Neural progenitor cell (in vitro differentiated cells): Measurements from ENCODE around the gene CREB5. TPM values are rescaled to one million over a fixed set of nuclear protein-coding genes. Genes with fewer than 3 reads are reported as not detected.

Experiments used
- DNase-seq: peaks from one replicate; pipeline ENCODE4 v3.0.0-alpha.2; 2016; ENCODE audit warnings: low spot score
- H2AFZ ChIP-seq: fragments of 200-600 bp; sonication (generic); replicated peaks from 2 replicates; pipeline ENCODE4 v1.6.1; 2016; ENCODE audit warnings: antibody characterized with exemption
- H3F3A ChIP-seq: fragments of 200-600 bp; sonication (generic); 2 replicates; pipeline ENCODE4 v1.6.1; 2016; ENCODE audit warnings: antibody characterized with exemption, low read depth
- H3K27ac ChIP-seq: fragments of 200-600 bp; sonication (generic); 2 replicates; pipeline ENCODE4 v1.5.1; 2016; ENCODE audit warnings: mild to moderate bottlenecking
- H3K27me3 ChIP-seq: fragments of 200-600 bp; sonication (generic); 2 replicates; pipeline ENCODE4 v1.6.1; 2016; ENCODE audit warnings: mild to moderate bottlenecking, moderate library complexity
- H3K36me3 ChIP-seq: fragments of 200-600 bp; sonication (generic); 2 replicates; pipeline ENCODE4 v1.5.1; 2016
- H3K4me1 ChIP-seq: fragments of 200-600 bp; sonication (generic); 2 replicates; pipeline ENCODE4 v1.6.1; 2016; ENCODE audit warnings: mixed run types
- H3K4me2 ChIP-seq: fragments of 200-600 bp; sonication (generic); 2 replicates; pipeline ENCODE4 v1.6.1; 2016
- H3K4me3 ChIP-seq: fragments of 200-600 bp; sonication (generic); 2 replicates; pipeline ENCODE4 v1.5.1; 2016
- H3K79me2 ChIP-seq: fragments of 200-600 bp; sonication (generic); 2 replicates; pipeline ENCODE4 v1.6.1; 2016; ENCODE audit warnings: low read depth
- H3K9ac ChIP-seq: fragments of 200-600 bp; sonication (generic); 2 replicates; pipeline ENCODE4 v1.6.1; 2016
- H3K9me3 ChIP-seq: fragments of 200-600 bp; sonication (generic); 2 replicates; pipeline ENCODE4 v1.5.1; 2016; ENCODE audit warnings: low read depth
- H4K20me1 ChIP-seq: fragments of 200-600 bp; sonication (generic); 2 replicates; pipeline ENCODE4 v1.6.1; 2016; ENCODE audit warnings: low read depth
- H3K27ac Mint-ChIP-seq: 3 replicates; pipeline ENCODE4 v1.8.0; 2021; ENCODE audit warnings: mixed read lengths
- H3K27me3 Mint-ChIP-seq: 2 replicates; pipeline ENCODE4 v1.8.0; 2022; ENCODE audit warnings: low read depth, mild to moderate bottlenecking, inconsistent platforms, moderate library complexity, mixed read lengths; ENCODE audit not compliant: insufficient read depth
- H3K36me3 Mint-ChIP-seq: 3 replicates; pipeline ENCODE4 v1.8.0; 2021; ENCODE audit warnings: mixed read lengths
- H3K4me1 Mint-ChIP-seq: 3 replicates; pipeline ENCODE4 v1.8.0; 2021; ENCODE audit warnings: mixed read lengths
- H3K4me3 Mint-ChIP-seq: 3 replicates; pipeline ENCODE4 v1.8.0; 2021; ENCODE audit warnings: mild to moderate bottlenecking, moderate library complexity, mixed read lengths
- H3K9me3 Mint-ChIP-seq: 3 replicates; pipeline ENCODE4 v1.8.0; 2020; ENCODE audit warnings: mixed read lengths
- EZH2 ChIP-seq: fragments of 200-600 bp; sonication (generic); IDR thresholded peaks from 2 replicates; pipeline ENCODE4 v1.6.1; 2017; ENCODE audit warnings: antibody characterized with exemption, mild to moderate bottlenecking, moderate library complexity
- EZH2phosphoT487 ChIP-seq: fragments of 200-600 bp; sonication (generic); IDR thresholded peaks from 2 replicates; pipeline ENCODE4 v1.6.1; 2017; ENCODE audit warnings: antibody characterized with exemption
- total RNA-seq: library from RNA; depleted of rRNA; stranded (reverse); fragments of >200 nt; gene quantifications from 2 replicates; pipeline ENCODE4 v1.2.3, GENCODE V29; 2015; ENCODE audit warnings: low replicate concordance
- TF ChIP-seq, protein P1 (sequence below): fragments of 200-600 bp; sonication (generic); IDR thresholded peaks from 2 replicates; pipeline ENCODE4 v1.5.1; 2017; ENCODE audit warnings: antibody characterized with exemption, mild to moderate bottlenecking

CREB5 gene
- total RNA-seq, 1 donor from 2014 or later: 1.2 TPM

GRCh38 chr7:28840592-28840995 lies 428.3 kb downstream of the CREB5 start:
- TF ChIP-seq, protein P1, sequence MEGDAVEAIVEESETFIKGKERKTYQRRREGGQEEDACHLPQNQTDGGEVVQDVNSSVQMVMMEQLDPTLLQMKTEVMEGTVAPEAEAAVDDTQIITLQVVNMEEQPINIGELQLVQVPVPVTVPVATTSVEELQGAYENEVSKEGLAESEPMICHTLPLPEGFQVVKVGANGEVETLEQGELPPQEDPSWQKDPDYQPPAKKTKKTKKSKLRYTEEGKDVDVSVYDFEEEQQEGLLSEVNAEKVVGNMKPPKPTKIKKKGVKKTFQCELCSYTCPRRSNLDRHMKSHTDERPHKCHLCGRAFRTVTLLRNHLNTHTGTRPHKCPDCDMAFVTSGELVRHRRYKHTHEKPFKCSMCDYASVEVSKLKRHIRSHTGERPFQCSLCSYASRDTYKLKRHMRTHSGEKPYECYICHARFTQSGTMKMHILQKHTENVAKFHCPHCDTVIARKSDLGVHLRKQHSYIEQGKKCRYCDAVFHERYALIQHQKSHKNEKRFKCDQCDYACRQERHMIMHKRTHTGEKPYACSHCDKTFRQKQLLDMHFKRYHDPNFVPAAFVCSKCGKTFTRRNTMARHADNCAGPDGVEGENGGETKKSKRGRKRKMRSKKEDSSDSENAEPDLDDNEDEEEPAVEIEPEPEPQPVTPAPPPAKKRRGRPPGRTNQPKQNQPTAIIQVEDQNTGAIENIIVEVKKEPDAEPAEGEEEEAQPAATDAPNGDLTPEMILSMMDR: peak; percentile 53
- no peak for TF ChIP-seq EZH2phosphoT487
- Histone ChIP-seq H3K4me3 (no peak overlapping the region), H2AFZ (no peak overlapping the region), H3K4me1 (peaks cover 16% of the 10 kb centered on the region), H3K27me3 (no peaks in the 10 kb centered on the region), H3K36me3 (no peaks in the 10 kb centered on the region), H3K9me3 (no peaks in the 10 kb centered on the region), H3K4me2 (no peak overlapping the region), H3K9ac (no peak overlapping the region), H3K79me2 (no peaks in the 10 kb centered on the region), H4K20me1 (no peaks in the 10 kb centered on the region), H3K27ac (no peak overlapping the region), H3F3A (no peaks in the 10 kb centered on the region)
- peaks cover 3% of the 10 kb centered on the region for H3K27me3 Mint-ChIP-seq
- H3K4me3 Mint-ChIP-seq: no peak overlapping the region
- peaks cover 14% of the 10 kb centered on the region for H3K9me3 Mint-ChIP-seq
- DNase-seq: no peak
- H3K36me3 Mint-ChIP-seq: no peaks in the 10 kb centered on the region
- H3K27ac Mint-ChIP-seq: no peak overlapping the region
- peaks cover 19% of the 10 kb centered on the region for H3K4me1 Mint-ChIP-seq

DNA sequence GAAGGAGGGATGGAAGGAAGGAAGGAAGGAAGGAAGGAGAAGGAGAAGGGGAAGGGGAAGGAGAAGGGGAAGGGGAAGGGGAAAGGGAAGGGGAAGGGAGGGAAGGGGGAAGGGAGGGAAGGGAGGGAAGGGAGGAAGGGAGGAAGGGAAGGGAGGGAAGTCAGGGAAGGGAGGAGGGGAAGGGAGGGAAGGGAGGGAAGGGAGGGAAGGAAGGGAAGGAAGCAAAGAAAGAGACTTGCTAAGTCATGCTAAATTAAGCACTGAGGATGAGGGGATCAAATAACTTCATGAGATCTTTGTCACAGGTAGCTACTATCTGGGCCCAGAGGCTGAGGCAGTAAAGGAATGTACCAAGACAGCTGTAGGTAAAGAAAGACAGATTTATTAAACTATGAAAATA lies 429.4 kb downstream of the CREB5 start:
- H3K4me3 Mint-ChIP-seq: no peak overlapping the region

GRCh38 chr7:28842769-28843295 lies 430.5 kb downstream of the CREB5 start:
- no peak overlapping the region for H3K4me3 ChIP-seq
- H4K20me1 ChIP-seq: no peaks in the 10 kb centered on the region
- H3K27me3 Mint-ChIP-seq: peaks cover 3% of the 10 kb centered on the region
- peaks cover 4% of the 10 kb centered on the region for H3K9me3 Mint-ChIP-seq
- peaks cover 16% of the 10 kb centered on the region for H3K4me1 ChIP-seq
- H3K4me1 Mint-ChIP-seq: peaks cover 13% of the 10 kb centered on the region
- no peak for DNase-seq
- H3K27ac ChIP-seq: no peak overlapping the region
- H2AFZ ChIP-seq: no peak overlapping the region
- no peaks in the 10 kb centered on the region for H3K36me3 ChIP-seq
- H3K4me3 Mint-ChIP-seq: no peak overlapping the region
- H3K36me3 Mint-ChIP-seq: no peaks in the 10 kb centered on the region
- H3K79me2 ChIP-seq: no peaks in the 10 kb centered on the region
- no peak overlapping the region for H3K27ac Mint-ChIP-seq
- no peaks in the 10 kb centered on the region for H3K27me3 ChIP-seq
- no peak overlapping the region for H3K9ac ChIP-seq
- no peaks in the 10 kb centered on the region for H3K9me3 ChIP-seq
- TF ChIP-seq EZH2phosphoT487 (no peak), EZH2 (no peak)
- TF ChIP-seq, protein P1: no peak
- H3F3A ChIP-seq: no peaks in the 10 kb centered on the region
- no peak overlapping the region for H3K4me2 ChIP-seq

More for the DNA sequence above, 429.4 kb downstream of the CREB5 start:
- no peaks in the 10 kb centered on the region for H3K79me2 ChIP-seq
- no peak overlapping the region for H3K9ac ChIP-seq
- peaks cover 16% of the 10 kb centered on the region for H3K4me1 ChIP-seq
- TF ChIP-seq, protein P1: no peak
- H4K20me1 ChIP-seq: no peaks in the 10 kb centered on the region
- H3K9me3 Mint-ChIP-seq: peaks cover 14% of the 10 kb centered on the region
- H2AFZ ChIP-seq: no peak overlapping the region
- DNase-seq: no peak
- no peaks in the 10 kb centered on the region for H3K9me3 ChIP-seq
- no peak overlapping the region for H3K4me3 ChIP-seq
- peak overlapping the region; percentile 27 for H3K27ac Mint-ChIP-seq
- no peaks in the 10 kb centered on the region for H3K36me3 ChIP-seq
- H3K36me3 Mint-ChIP-seq: no peaks in the 10 kb centered on the region
- peaks cover 3% of the 10 kb centered on the region for H3K27me3 Mint-ChIP-seq
- no peak overlapping the region for H3K4me2 ChIP-seq
- peaks cover 19% of the 10 kb centered on the region for H3K4me1 Mint-ChIP-seq
- H3K27ac ChIP-seq: no peak overlapping the region
- no peaks in the 10 kb centered on the region for H3F3A ChIP-seq
- H3K27me3 ChIP-seq: no peaks in the 10 kb centered on the region
